ENCODE data around the gene LRRFIP2.

- TF ChIP-seq POLR2AphosphoS5 (IDR thresholded peaks at IDR 0.05; ENCODE audit: low read depth) (no peak), CTCF (IDR thresholded peaks at IDR 0.05; ENCODE audit: insufficient read depth, low read length) (no peak)
Measured at GRCh38 chr3:37141676-37142075, 32.7 kb downstream of the LRRFIP2 start.

Measured in HL-60 (cell line).